GM23338 (cell line): ENCODE measurements around the gene L1CAM. TPM values are rescaled to one million over a fixed set of nuclear protein-coding genes. Genes with fewer than 3 reads are reported as not detected.
A peak's percentile ranks its signal among the peaks of the same experiment; 100 is the strongest.

Experiments used
- ATAC-seq: fragments of 200-7000 bp; cut with Tn5 transposase; 3 replicates; pipeline ENCODE4 v1.9.1; 2020
- DNase-seq: peaks from one replicate; pipeline ENCODE4 v3.0.0-alpha.2; 2015; ENCODE audit warnings: low spot score
- H2AFZ ChIP-seq: fragments of 200-600 bp; sonication (generic); 2 replicates; pipeline ENCODE4 v1.8.0; 2016; ENCODE audit warnings: antibody characterized with exemption, mild to moderate bottlenecking, moderate library complexity
- H3F3A ChIP-seq: fragments of 200-600 bp; sonication (generic); replicated peaks from 2 replicates; pipeline ENCODE4 v1.8.0; 2017; ENCODE audit warnings: antibody characterized with exemption, mixed run types, low read depth
- H3K27ac ChIP-seq: fragments of 200-600 bp; sonication (generic); 2 replicates; pipeline ENCODE4 v1.6.1; 2016; ENCODE audit warnings: low read depth
- H3K27me3 ChIP-seq: fragments of 200-600 bp; sonication (generic); 2 replicates; pipeline ENCODE4 v1.8.0; 2016; ENCODE audit warnings: mild to moderate bottlenecking, mixed run types, moderate library complexity; ENCODE audit not compliant: insufficient read depth
- H3K36me3 ChIP-seq: fragments of 200-600 bp; sonication (generic); 2 replicates; pipeline ENCODE4 v1.8.0; 2016; ENCODE audit warnings: mild to moderate bottlenecking; ENCODE audit not compliant: insufficient read depth
- H3K4me1 ChIP-seq: fragments of 200-600 bp; sonication (generic); 2 replicates; pipeline ENCODE4 v1.8.0; 2016; ENCODE audit warnings: mild to moderate bottlenecking, moderate library complexity; ENCODE audit not compliant: insufficient read depth
- H3K4me2 ChIP-seq: fragments of 200-600 bp; sonication (generic); 2 replicates; pipeline ENCODE4 v1.7.1; 2017; ENCODE audit warnings: mixed run types
- H3K4me3 ChIP-seq: fragments of 200-600 bp; sonication (generic); 2 replicates; pipeline ENCODE4 v1.6.1; 2016; ENCODE audit warnings: mixed run types
- H3K79me2 ChIP-seq: fragments of 200-600 bp; sonication (generic); replicated peaks from 2 replicates; pipeline ENCODE4 v1.8.0; 2017; ENCODE audit warnings: mild to moderate bottlenecking; ENCODE audit not compliant: insufficient read depth
- H3K9me2 ChIP-seq: fragments of 200-600 bp; sonication (generic); 2 replicates; pipeline ENCODE4 v1.8.0; 2017; ENCODE audit not compliant: insufficient read depth
- H4K20me1 ChIP-seq: fragments of 200-600 bp; sonication (generic); replicated peaks from 2 replicates; pipeline ENCODE4 v1.8.0; 2017; ENCODE audit warnings: mild to moderate bottlenecking; ENCODE audit not compliant: insufficient read depth
- H3K27ac Mint-ChIP-seq: 2 replicates; pipeline ENCODE4 v1.8.0; 2020; ENCODE audit warnings: inconsistent platforms, mild to moderate bottlenecking, moderate library complexity, mixed read lengths
- H3K27me3 Mint-ChIP-seq: 3 replicates; pipeline ENCODE4 v1.8.0; 2022; ENCODE audit warnings: low read depth, mild to moderate bottlenecking, moderate library complexity, mixed read lengths, inconsistent platforms; ENCODE audit not compliant: insufficient read depth, poor library complexity
- H3K36me3 Mint-ChIP-seq: 3 replicates; pipeline ENCODE4 v1.8.0; 2021; ENCODE audit warnings: low read depth, mild to moderate bottlenecking, inconsistent platforms, moderate library complexity, mixed read lengths
- H3K4me1 Mint-ChIP-seq: 3 replicates; pipeline ENCODE4 v1.8.0; 2020; ENCODE audit warnings: mild to moderate bottlenecking, inconsistent platforms, mixed read lengths
- H3K4me3 Mint-ChIP-seq: 3 replicates; pipeline ENCODE4 v1.8.0; 2021; ENCODE audit warnings: moderate library complexity, mild to moderate bottlenecking, inconsistent platforms, mixed read lengths
- H3K9me3 Mint-ChIP-seq: 3 replicates; pipeline ENCODE4 v1.8.0; 2020; ENCODE audit warnings: moderate library complexity, mild to moderate bottlenecking, inconsistent platforms, mixed read lengths
- POLR2AphosphoS5 ChIP-seq: IDR thresholded peaks from 2 replicates; pipeline ENCODE4 v1.6.1; 2016; ENCODE audit warnings: antibody characterized with exemption, low read depth
- ZNF331 ChIP-seq: fragments of 250-450 bp; sonication (Bioruptor Pico); IDR thresholded peaks from 2 replicates; pipeline ENCODE4 v1.5.0; 2020; ENCODE audit warnings: low read depth, mild to moderate bottlenecking, moderate library complexity
- polyA plus RNA-seq: library from polyadenylated mRNA; unstranded; fragments of >200 nt; fragmentation: Nextera tagmentation; extraction: Ambion mirVana; gene quantifications from 2 replicates; pipeline ENCODE4 v1.2.1, GENCODE V29; 2016
- total RNA-seq: library from RNA; depleted of rRNA; stranded (reverse); fragments of >200 nt; shearing (Covaris generic); gene quantifications from 2 replicates; pipeline ENCODE4 v1.2.3, GENCODE V29; 2014
- TF ChIP-seq, protein P1 (sequence below): fragments of 250-450 bp; sonication (Bioruptor Pico); IDR thresholded peaks from 2 replicates; pipeline ENCODE4 v1.5.0; 2020; ENCODE audit warnings: mild to moderate bottlenecking, moderate library complexity
- TF ChIP-seq, protein P2 (sequence below): IDR thresholded peaks from 2 replicates; pipeline ENCODE4 v1.6.1; 2016; ENCODE audit warnings: antibody characterized with exemption

L1CAM gene
- total and polyA plus RNA-seq, 2 experiments from 2014 or later = 7.4 to 29.2 TPM

DNA sequence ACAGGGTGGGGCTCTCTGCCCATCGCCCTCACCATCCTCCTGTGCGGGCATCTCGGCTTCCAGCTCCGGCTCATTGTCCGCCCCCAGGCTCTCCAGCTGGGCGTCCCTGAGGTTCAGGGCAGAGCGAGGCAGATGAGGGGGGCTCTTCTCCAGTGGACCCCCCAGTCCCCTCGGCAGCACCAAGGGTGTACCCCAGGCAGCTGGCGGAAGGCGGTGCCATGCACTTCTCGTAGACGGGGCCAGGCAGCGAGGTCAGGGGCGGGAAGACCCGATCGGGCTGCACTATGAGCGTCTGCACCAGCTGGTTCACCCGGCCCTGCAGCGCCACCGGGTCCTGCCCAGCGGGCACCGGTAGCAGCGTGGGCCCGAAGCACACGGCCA, 24.0 kb upstream of the L1CAM start (continued):
- TF ChIP-seq, protein P1, sequence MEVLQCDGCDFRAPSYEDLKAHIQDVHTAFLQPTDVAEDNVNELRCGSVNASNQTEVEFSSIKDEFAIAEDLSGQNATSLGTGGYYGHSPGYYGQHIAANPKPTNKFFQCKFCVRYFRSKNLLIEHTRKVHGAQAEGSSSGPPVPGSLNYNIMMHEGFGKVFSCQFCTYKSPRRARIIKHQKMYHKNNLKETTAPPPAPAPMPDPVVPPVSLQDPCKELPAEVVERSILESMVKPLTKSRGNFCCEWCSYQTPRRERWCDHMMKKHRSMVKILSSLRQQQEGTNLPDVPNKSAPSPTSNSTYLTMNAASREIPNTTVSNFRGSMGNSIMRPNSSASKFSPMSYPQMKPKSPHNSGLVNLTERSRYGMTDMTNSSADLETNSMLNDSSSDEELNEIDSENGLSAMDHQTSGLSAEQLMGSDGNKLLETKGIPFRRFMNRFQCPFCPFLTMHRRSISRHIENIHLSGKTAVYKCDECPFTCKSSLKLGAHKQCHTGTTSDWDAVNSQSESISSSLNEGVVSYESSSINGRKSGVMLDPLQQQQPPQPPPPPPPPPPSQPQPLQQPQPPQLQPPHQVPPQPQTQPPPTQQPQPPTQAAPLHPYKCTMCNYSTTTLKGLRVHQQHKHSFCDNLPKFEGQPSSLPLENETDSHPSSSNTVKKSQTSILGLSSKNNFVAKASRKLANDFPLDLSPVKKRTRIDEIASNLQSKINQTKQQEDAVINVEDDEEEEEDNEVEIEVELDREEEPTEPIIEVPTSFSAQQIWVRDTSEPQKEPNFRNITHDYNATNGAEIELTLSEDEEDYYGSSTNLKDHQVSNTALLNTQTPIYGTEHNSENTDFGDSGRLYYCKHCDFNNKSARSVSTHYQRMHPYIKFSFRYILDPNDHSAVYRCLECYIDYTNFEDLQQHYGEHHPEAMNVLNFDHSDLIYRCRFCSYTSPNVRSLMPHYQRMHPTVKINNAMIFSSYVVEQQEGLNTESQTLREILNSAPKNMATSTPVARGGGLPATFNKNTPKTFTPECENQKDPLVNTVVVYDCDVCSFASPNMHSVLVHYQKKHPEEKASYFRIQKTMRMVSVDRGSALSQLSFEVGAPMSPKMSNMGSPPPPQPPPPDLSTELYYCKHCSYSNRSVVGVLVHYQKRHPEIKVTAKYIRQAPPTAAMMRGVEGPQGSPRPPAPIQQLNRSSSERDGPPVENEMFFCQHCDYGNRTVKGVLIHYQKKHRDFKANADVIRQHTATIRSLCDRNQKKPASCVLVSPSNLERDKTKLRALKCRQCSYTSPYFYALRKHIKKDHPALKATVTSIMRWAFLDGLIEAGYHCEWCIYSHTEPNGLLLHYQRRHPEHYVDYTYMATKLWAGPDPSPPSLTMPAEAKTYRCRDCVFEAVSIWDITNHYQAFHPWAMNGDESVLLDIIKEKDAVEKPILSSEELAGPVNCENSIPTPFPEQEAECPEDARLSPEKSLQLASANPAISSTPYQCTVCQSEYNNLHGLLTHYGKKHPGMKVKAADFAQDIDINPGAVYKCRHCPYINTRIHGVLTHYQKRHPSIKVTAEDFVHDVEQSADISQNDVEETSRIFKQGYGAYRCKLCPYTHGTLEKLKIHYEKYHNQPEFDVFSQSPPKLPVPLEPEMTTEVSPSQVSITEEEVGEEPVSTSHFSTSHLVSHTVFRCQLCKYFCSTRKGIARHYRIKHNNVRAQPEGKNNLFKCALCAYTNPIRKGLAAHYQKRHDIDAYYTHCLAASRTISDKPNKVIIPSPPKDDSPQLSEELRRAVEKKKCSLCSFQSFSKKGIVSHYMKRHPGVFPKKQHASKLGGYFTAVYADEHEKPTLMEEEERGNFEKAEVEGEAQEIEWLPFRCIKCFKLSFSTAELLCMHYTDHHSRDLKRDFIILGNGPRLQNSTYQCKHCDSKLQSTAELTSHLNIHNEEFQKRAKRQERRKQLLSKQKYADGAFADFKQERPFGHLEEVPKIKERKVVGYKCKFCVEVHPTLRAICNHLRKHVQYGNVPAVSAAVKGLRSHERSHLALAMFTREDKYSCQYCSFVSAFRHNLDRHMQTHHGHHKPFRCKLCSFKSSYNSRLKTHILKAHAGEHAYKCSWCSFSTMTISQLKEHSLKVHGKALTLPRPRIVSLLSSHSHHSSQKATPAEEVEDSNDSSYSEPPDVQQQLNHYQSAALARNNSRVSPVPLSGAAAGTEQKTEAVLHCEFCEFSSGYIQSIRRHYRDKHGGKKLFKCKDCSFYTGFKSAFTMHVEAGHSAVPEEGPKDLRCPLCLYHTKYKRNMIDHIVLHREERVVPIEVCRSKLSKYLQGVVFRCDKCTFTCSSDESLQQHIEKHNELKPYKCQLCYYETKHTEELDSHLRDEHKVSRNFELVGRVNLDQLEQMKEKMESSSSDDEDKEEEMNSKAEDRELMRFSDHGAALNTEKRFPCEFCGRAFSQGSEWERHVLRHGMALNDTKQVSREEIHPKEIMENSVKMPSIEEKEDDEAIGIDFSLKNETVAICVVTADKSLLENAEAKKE (CRISPR knock-in tag) = no peak
- no peak for TF ChIP-seq POLR2AphosphoS5

DNA sequence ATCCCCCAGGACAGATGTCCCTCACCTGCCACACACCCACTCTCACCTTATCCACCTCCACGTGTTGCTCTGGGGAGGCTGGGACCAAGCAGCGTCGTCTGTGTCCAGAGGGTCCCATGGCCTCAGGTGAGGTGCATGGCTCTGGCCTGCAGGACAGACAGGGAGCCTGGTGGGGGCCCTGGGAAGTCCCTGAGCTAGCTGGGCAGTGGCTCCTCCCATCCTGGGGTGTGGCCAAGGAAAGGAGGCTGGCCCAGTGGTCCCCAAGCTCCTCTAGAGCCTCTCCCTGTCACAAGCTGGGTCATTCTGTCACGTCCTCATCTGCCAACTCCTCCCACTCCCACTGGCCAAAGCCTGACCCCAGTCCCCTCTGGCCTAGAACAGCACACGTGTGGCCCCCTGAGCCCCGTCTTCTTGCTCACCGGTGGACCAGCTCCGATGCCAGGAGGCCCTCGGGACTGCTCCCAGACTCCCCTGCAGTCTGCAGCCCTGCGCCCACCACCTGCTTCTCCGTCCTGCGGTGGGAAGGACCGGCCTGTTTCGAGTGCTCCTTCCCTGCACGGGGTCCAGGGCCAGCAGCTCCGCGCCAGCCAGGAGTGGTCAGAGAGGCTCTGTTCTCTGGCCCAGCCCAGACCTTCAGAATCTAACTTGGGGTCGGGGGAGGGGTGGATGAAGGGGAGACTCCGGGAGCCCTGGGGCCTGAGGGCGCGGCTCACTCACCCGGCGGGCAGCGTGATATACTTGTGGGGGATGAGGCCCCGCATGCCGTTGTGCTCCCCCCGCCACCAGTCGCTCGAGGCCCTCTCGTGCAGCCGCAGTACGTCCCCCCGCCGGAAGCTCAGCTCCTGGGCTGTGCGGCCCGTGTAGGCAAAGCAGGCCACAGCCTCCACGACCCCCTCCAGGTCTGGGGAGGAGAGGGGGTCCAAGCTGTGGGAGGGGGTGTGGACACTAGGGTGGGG, 23.3 kb upstream of the L1CAM start:
- Mint-ChIP-seq H3K27me3 (no peaks in the 10 kb centered on the region), H3K9me3 (no peaks in the 10 kb centered on the region), H3K27ac (no peak overlapping the region), H3K4me1 (peaks cover 3% of the 10 kb centered on the region; the same call in 2 of the 3 replicates), H3K36me3 (peaks cover 6% of the 10 kb centered on the region; the same call in 2 of the 3 replicates), H3K4me3 (no peak overlapping the region)
- TF ChIP-seq ZNF331 (CRISPR knock-in tag) = no peak
- TF ChIP-seq, protein P2, sequence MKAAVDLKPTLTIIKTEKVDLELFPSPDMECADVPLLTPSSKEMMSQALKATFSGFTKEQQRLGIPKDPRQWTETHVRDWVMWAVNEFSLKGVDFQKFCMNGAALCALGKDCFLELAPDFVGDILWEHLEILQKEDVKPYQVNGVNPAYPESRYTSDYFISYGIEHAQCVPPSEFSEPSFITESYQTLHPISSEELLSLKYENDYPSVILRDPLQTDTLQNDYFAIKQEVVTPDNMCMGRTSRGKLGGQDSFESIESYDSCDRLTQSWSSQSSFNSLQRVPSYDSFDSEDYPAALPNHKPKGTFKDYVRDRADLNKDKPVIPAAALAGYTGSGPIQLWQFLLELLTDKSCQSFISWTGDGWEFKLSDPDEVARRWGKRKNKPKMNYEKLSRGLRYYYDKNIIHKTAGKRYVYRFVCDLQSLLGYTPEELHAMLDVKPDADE = no peak
- Histone ChIP-seq H3K4me1 (no peaks in the 10 kb centered on the region), H3F3A (no peaks in the 10 kb centered on the region), H3K27me3 (no peaks in the 10 kb centered on the region), H3K4me2 (no peak overlapping the region), H3K36me3 (no peaks in the 10 kb centered on the region), H3K9me2 (no peaks in the 10 kb centered on the region), H3K27ac (no peak overlapping the region), H3K4me3 (no peak overlapping the region), H4K20me1 (no peaks in the 10 kb centered on the region), H3K79me2 (no peaks in the 10 kb centered on the region), H2AFZ (no peak overlapping the region)
- DNase-seq = peak; percentile 49
- ATAC-seq = peak; percentile 81
